WERI-Rb-1 (cell line): ENCODE results near the gene CASP7.

Experiments
- DNase-seq: peaks from one replicate; pipeline ENCODE4 v3.0.0-alpha.2; 2020
- H3K27ac ChIP-seq: fragments of 250-450 bp; sonication (Bioruptor Pico); 2 replicates; pipeline ENCODE4 v1.5.1; 2020; ENCODE audit warnings: mild to moderate bottlenecking, moderate library complexity
- H3K27me3 ChIP-seq: fragments of 250-450 bp; sonication (Bioruptor Pico); 2 replicates; pipeline ENCODE4 v1.5.1; 2021; ENCODE audit warnings: mild to moderate bottlenecking, low read depth, moderate library complexity; ENCODE audit not compliant: insufficient read depth, severe bottlenecking
- H3K36me3 ChIP-seq: fragments of 250-450 bp; sonication (Bioruptor Pico); 2 replicates; pipeline ENCODE4 v1.5.1; 2020; ENCODE audit warnings: mild to moderate bottlenecking, moderate library complexity
- H3K4me3 ChIP-seq: 2 replicates; pipeline ENCODE4 v1.5.1; 2011; ENCODE audit warnings: low read depth, mild to moderate bottlenecking, control low read depth, low read length
- H3K9me3 ChIP-seq: fragments of 250-450 bp; sonication (Bioruptor Pico); 2 replicates; pipeline ENCODE4 v1.5.1; 2021; ENCODE audit warnings: mild to moderate bottlenecking, moderate library complexity; ENCODE audit not compliant: severe bottlenecking
- CTCF ChIP-seq: IDR thresholded peaks from 2 replicates; pipeline ENCODE4 v1.5.1; 2011; ENCODE audit warnings: low read depth, mild to moderate bottlenecking, control low read depth, inconsistent platforms, low read length

Gene CASP7

DNA sequence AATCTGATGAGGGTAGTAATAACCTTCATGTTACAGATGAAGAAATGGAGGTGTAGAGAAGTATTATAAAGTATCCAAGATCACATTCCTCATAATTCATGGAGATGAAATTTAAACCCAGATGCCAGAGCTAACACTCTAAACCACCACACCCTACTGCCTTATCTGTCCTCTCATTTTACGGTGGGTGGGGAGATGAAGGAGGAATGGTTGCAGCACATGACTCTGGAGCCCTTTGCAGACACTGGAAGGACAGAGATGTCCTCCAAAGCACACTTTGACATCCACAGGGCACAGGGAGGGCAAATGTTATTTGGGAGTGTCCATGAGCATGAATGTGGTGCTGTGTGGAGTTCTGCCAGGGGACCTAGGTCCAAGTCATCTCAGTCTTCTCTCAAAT lies 72.8 kb downstream of the CASP7 start:
- no peaks in the 10 kb centered on the region for H3K36me3 ChIP-seq
- peaks cover 4% of the 10 kb centered on the region for H3K27me3 ChIP-seq
- no peak overlapping the region for H3K27ac ChIP-seq
- no peak overlapping the region for H3K4me3 ChIP-seq
- no peaks in the 10 kb centered on the region for H3K9me3 ChIP-seq
- no peak for TF ChIP-seq CTCF
- no peak for DNase-seq

DNA sequence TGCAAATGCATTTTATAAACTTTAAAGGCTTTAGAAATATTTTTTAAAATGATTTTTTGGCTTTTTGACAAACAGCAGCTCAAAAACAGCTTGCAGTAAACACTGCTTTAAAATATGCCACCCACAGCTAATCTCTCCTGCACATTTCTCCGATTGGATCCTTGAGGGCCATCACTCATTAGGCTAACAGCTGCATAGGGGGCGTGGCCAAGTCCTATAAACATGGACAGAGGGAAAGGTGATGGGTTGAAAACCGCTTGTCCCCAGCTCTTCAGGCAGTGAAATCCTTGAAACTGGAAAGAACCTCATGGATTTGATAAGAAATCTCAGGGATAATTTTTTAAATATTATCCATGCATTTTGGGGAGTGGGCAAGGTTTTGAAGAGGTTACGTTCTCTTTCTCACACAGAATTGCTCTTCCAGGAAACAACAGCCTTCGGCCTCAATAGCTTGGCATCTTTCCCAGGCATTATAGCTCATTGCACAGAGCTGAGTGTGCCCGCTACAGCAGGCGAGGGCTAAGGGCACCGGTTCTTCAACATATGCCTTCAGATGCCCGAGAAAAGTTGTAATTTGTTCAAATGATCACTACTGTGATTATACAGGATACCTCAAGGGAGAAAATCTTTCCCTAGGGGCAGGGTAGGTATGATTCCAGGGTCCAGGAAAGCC lies 73.4 kb downstream of the CASP7 start:
- no peak for TF ChIP-seq CTCF
- no peak for DNase-seq
- Histone ChIP-seq H3K27me3 (peaks cover 4% of the 10 kb centered on the region), H3K36me3 (no peaks in the 10 kb centered on the region), H3K27ac (no peak overlapping the region), H3K9me3 (no peaks in the 10 kb centered on the region), H3K4me3 (no peak overlapping the region)

- Histone ChIP-seq H3K27me3 (peaks cover 4% of the 10 kb centered on the region), H3K27ac (no peak overlapping the region), H3K4me3 (no peak overlapping the region), H3K36me3 (no peaks in the 10 kb centered on the region), H3K9me3 (no peaks in the 10 kb centered on the region)
- TF ChIP-seq CTCF: no peak
- no peak for DNase-seq
Observed at GRCh38 chr10:113754125-113754524, 74.4 kb downstream of the CASP7 start.

GRCh38 chr10:113754768-113755167 lies 75.1 kb downstream of the CASP7 start:
- no peak for TF ChIP-seq CTCF
- Histone ChIP-seq H3K4me3 (no peak overlapping the region), H3K27ac (no peak overlapping the region), H3K36me3 (no peaks in the 10 kb centered on the region), H3K9me3 (no peaks in the 10 kb centered on the region), H3K27me3 (peaks cover 4% of the 10 kb centered on the region)
- DNase-seq: no peak

DNA sequence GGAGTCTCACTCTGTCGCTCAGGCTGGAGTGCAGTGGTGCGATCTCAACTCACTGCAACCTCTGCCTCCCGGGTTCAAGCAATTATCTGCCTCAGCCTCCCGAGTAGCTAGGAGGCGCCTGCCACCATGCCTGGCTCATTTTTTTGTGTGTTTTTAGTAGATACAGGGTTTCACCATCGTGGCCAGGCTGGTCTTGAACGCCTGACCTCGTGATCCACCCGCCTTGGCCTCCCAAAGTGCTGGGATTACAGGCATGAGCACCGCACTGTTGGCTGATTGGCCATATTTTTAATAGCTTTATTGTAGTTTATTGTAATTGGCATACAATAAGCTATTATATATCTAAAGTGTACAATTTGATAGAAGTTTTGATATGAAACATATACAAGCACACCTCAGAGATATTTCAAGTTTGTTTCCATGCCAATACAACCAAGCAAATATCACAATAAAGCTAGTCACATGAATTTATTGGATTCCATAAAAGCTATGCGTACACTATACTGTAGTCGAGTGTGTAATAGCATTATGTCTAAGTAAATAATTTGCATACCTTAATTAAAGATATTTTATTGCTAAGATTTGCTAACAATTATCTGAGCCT lies 77.3 kb downstream of the CASP7 start:
- H3K27me3 ChIP-seq: no peaks in the 10 kb centered on the region
- H3K9me3 ChIP-seq: no peaks in the 10 kb centered on the region
- H3K27ac ChIP-seq: no peak overlapping the region
- no peak for DNase-seq
- no peak for TF ChIP-seq CTCF
- H3K36me3 ChIP-seq: no peaks in the 10 kb centered on the region
- H3K4me3 ChIP-seq: no peak overlapping the region

GRCh38 chr10:113762083-113762482 lies 82.4 kb downstream of the CASP7 start:
- Histone ChIP-seq H3K36me3 (no peaks in the 10 kb centered on the region), H3K27me3 (no peaks in the 10 kb centered on the region), H3K27ac (no peak overlapping the region), H3K4me3 (no peak overlapping the region), H3K9me3 (no peaks in the 10 kb centered on the region)
- DNase-seq: no peak
- TF ChIP-seq CTCF: no peak
